ENCODE measurements around the gene EPS15.

Gene EPS15

GRCh38 chr1:51311826-51312225, 207.2 kb downstream of the EPS15 start:
- DNase-seq, result no peak

GRCh38 chr1:51310871-51311613, 208.0 kb downstream of the EPS15 start:
- no peak for DNase-seq

GRCh38 chr1:51309291-51309690, 209.8 kb downstream of the EPS15 start:
- no peak for DNase-seq

GRCh38 chr1:51308636-51309035, 210.4 kb downstream of the EPS15 start:
- no peak for DNase-seq

GRCh38 chr1:51306950-51307349, 212.1 kb downstream of the EPS15 start:
- DNase-seq, result no peak

- no peak for DNase-seq
Observed at GRCh38 chr1:51305371-51305823, 213.7 kb downstream of the EPS15 start.

- DNase-seq, result no peak
Observed at GRCh38 chr1:51304360-51304759, 214.7 kb downstream of the EPS15 start.

Measured in activated CD4-positive, alpha-beta T cell treated with anti-CD3 and anti-CD28 coated beads, Interleukin-2, amount 50 U/mL, for 4 hours (primary cell).